ENCODE results near the gene MFSD1.
"Not testable (repeated sequence)": the region's sequence is repeated elsewhere in the genome, so short reads cannot be mapped to it uniquely, and the experiment has no call there.

DNA sequence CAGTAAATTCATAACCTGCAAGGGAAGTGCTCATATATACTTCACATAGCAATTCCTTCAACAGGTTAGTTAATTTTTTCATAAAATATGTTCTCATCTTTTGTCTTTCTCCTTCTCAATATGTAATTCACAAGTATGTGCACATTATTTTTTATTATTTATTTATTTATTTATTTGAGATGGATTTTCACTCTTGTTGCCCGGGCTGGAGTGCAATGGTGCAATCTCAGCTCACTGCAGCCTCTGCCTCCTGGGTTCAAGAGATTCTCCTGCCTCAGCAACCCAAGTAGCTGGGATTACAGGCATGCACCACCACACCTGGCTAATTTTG, 10.3 kb upstream of the MFSD1 start:
- TF ChIP-seq, protein P1, sequence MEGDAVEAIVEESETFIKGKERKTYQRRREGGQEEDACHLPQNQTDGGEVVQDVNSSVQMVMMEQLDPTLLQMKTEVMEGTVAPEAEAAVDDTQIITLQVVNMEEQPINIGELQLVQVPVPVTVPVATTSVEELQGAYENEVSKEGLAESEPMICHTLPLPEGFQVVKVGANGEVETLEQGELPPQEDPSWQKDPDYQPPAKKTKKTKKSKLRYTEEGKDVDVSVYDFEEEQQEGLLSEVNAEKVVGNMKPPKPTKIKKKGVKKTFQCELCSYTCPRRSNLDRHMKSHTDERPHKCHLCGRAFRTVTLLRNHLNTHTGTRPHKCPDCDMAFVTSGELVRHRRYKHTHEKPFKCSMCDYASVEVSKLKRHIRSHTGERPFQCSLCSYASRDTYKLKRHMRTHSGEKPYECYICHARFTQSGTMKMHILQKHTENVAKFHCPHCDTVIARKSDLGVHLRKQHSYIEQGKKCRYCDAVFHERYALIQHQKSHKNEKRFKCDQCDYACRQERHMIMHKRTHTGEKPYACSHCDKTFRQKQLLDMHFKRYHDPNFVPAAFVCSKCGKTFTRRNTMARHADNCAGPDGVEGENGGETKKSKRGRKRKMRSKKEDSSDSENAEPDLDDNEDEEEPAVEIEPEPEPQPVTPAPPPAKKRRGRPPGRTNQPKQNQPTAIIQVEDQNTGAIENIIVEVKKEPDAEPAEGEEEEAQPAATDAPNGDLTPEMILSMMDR (conservative IDR thresholded peaks at IDR 0.05; ENCODE audit: low read length): not testable (repeated sequence)
- TF ChIP-seq EZH2phosphoT487 (IDR thresholded peaks at IDR 0.05; ENCODE audit: borderline replicate concordance): not testable (repeated sequence)

All from Loucy (cell line).